Measurements from ENCODE around the gene PML.
"Not testable (repeated sequence)": the region's sequence is repeated elsewhere in the genome, so short reads cannot be mapped to it uniquely, and the experiment has no call there.

PML gene

GRCh38 chr15:74053941-74054529 is 59.5 kb downstream of the PML start:
- in situ Hi-C loops (cut with MboI; ENCODE audit: low sequenced_read_pairs): no loop called here

GRCh38 chr15:74055804-74056203 is 61.3 kb downstream of the PML start:
- in situ Hi-C loops (cut with MboI; ENCODE audit: low sequenced_read_pairs): no loop called here

GRCh38 chr15:74056330-74056729 is 61.8 kb downstream of the PML start:
- in situ Hi-C loops (cut with MboI; ENCODE audit: low sequenced_read_pairs): not testable (repeated sequence)

- in situ Hi-C loops (cut with MboI; ENCODE audit: low sequenced_read_pairs): not testable (repeated sequence)
Measured at GRCh38 chr15:74059050-74059833, 64.7 kb downstream of the PML start.

GRCh38 chr15:74060251-74060650 is 65.7 kb downstream of the PML start:
- in situ Hi-C loops (cut with MboI; ENCODE audit: low sequenced_read_pairs): no loop called here

- in situ Hi-C loops (cut with MboI; ENCODE audit: low sequenced_read_pairs): no loop called here
Measured at GRCh38 chr15:74062236-74062635, 67.7 kb downstream of the PML start.

GRCh38 chr15:74062671-74063070 is 68.2 kb downstream of the PML start:
- in situ Hi-C loops (cut with MboI; ENCODE audit: low sequenced_read_pairs): no loop called here

- in situ Hi-C loops (cut with MboI; ENCODE audit: low sequenced_read_pairs): not testable (repeated sequence)
Measured at GRCh38 chr15:74063425-74064146, 69.1 kb downstream of the PML start.

GRCh38 chr15:74064183-74064582 is 69.7 kb downstream of the PML start:
- in situ Hi-C loops (cut with MboI; ENCODE audit: low sequenced_read_pairs): not testable (repeated sequence)

GRCh38 chr15:74064822-74065221 is 70.3 kb downstream of the PML start:
- in situ Hi-C loops (cut with MboI; ENCODE audit: low sequenced_read_pairs): not testable (repeated sequence)

- in situ Hi-C loops (cut with MboI; ENCODE audit: low sequenced_read_pairs): not testable (repeated sequence)
Measured at GRCh38 chr15:74065684-74066411, 71.3 kb downstream of the PML start.

- in situ Hi-C loops (cut with MboI; ENCODE audit: low sequenced_read_pairs): not testable (repeated sequence)
Measured at GRCh38 chr15:74071645-74072044, 77.1 kb downstream of the PML start.

GRCh38 chr15:74072132-74072531 is 77.6 kb downstream of the PML start:
- in situ Hi-C loops (cut with MboI; ENCODE audit: low sequenced_read_pairs): not testable (repeated sequence)

- in situ Hi-C loops (cut with MboI; ENCODE audit: low sequenced_read_pairs): not testable (repeated sequence)
Measured at GRCh38 chr15:74072614-74073337, 78.3 kb downstream of the PML start.

- in situ Hi-C loops (cut with MboI; ENCODE audit: low sequenced_read_pairs): not testable (repeated sequence)
Measured at GRCh38 chr15:74075781-74076180, 81.3 kb downstream of the PML start.

- in situ Hi-C loops (cut with MboI; ENCODE audit: low sequenced_read_pairs): not testable (repeated sequence)
Measured at GRCh38 chr15:74082450-74082849, 87.9 kb downstream of the PML start, which contains the start of gene GOLGA6A. TSS of gene GOLGA6A (minus strand) at chr15:74082550. CDS start at chr15:74082509, 41 bp downstream.

GRCh38 chr15:74094567-74094966 is 100.1 kb downstream of the PML start:
- in situ Hi-C loops (cut with MboI; ENCODE audit: low sequenced_read_pairs): not testable (repeated sequence)

GRCh38 chr15:74095610-74096009 is 101.1 kb downstream of the PML start:
- in situ Hi-C loops (cut with MboI; ENCODE audit: low sequenced_read_pairs): not testable (repeated sequence)

GRCh38 chr15:74096753-74097474 is 102.4 kb downstream of the PML start:
- in situ Hi-C loops (cut with MboI; ENCODE audit: low sequenced_read_pairs): not testable (repeated sequence)
